Measurements from ENCODE around the gene ITGB4. TPM values are rescaled to one million over a fixed set of nuclear protein-coding genes. Genes with fewer than 3 reads are reported as not detected.
"Not testable (repeated sequence)": the region's sequence is repeated elsewhere in the genome, so short reads cannot be mapped to it uniquely, and the experiment has no call there.

ITGB4 gene
- total RNA-seq, 1 donor from 2014 or later = 6.6 TPM

DNA sequence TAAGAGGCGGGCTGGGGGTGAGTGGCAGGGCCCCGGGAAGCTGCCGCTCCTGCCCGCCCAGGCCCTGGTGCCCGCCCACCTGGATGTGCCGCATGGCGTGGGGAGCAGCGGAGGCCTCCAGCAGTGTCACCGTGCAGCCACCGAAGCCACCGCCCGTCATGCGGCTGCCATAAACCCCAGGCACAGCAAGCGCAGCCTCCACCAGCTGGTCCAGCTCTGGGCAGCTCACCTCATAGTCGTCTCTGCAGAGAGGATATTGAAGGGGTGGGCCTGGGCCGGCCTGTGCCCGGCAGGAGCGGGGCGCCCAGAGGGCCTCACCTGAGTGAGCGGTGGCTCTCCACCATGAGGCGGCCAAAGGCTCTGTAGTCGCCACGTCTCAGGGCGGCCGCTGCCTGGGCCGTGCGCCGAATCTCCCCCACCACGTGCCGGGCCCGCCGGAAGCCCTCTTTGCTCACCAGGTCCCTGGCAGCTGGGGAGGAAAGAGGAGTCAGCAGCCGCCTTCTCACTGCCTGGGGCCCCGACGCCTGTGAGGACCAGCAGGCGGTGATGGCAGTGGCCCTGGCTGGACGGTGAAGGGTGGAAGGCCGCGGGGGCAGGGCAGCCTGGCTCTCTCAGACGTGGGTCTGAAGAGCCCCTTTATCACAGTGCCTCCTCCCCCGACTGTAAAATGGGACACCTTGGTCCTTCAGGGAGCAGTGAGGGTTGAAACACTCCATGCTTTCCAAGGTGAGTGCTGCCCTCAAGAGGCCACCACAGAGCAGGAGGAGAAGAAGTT is 37.1 kb downstream of the ITGB4 start:
- FAIRE-seq (no peak), DNase-seq (ENCODE audit: low read depth) (no peak)

DNA sequence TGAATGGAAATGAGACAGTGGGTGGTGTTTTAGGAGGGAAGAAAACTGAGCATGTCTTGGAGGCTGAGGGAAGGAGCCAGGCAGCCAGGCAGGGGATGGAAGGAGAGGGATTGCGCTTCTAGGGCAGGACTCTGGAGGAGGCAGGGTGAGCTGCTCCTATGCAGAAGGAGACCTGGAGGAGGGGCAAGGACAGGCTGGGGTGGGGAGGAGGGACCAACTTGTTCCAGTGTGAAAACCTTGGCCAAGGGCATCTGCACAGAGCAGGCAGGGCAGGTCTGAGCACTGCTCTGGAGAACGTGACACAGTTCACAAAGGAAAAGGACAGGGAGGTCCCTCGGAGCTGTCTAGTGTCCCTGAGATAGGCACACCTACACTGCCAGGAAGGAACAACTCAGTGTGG is 38.2 kb downstream of the ITGB4 start:
- Histone ChIP-seq H3K36me3 (ENCODE audit: insufficient read depth, low read length) (no peaks in the 10 kb centered on the region), H3K4me2 (ENCODE audit: low read length) (no peak overlapping the region), H3K27me3 (ENCODE audit: insufficient read depth, low read length) (no peaks in the 10 kb centered on the region), H4K20me1 (ENCODE audit: insufficient read depth, low read length) (no peaks in the 10 kb centered on the region), H3K4me1 (ENCODE audit: insufficient read depth, low read length) (peaks cover 11% of the 10 kb centered on the region), H3K79me2 (ENCODE audit: insufficient read depth, low read length) (no peaks in the 10 kb centered on the region), H3K27ac (ENCODE audit: low read depth, low read length) (no peak overlapping the region), H3K9me3 (ENCODE audit: insufficient read depth, low read depth, low read length) (no peaks in the 10 kb centered on the region), H3K9ac (ENCODE audit: low read length) (no peak overlapping the region), H3K4me3 (ENCODE audit: insufficient read depth, low read depth, low read length) (no peak overlapping the region), H2AFZ (ENCODE audit: low read depth, low read length) (no peak overlapping the region)
- Mint-ChIP-seq H3K27ac (ENCODE audit: unreplicated experiment) (no peak overlapping the region), H3K9me3 (ENCODE audit: unreplicated experiment) (no peaks in the 10 kb centered on the region), H3K36me3 (ENCODE audit: low read depth, unreplicated experiment) (peaks cover 8% of the 10 kb centered on the region), H3K4me1 (ENCODE audit: low read depth, unreplicated experiment) (peaks cover 5% of the 10 kb centered on the region), H3K27me3 (ENCODE audit: low read depth, unreplicated experiment) (peaks cover 5% of the 10 kb centered on the region), H3K4me3 (ENCODE audit: unreplicated experiment) (no peak overlapping the region)
- TF ChIP-seq EZH2 (IDR thresholded peaks at IDR 0.05; ENCODE audit: insufficient read depth, low read length) = no peak
- TF ChIP-seq, protein P1, sequence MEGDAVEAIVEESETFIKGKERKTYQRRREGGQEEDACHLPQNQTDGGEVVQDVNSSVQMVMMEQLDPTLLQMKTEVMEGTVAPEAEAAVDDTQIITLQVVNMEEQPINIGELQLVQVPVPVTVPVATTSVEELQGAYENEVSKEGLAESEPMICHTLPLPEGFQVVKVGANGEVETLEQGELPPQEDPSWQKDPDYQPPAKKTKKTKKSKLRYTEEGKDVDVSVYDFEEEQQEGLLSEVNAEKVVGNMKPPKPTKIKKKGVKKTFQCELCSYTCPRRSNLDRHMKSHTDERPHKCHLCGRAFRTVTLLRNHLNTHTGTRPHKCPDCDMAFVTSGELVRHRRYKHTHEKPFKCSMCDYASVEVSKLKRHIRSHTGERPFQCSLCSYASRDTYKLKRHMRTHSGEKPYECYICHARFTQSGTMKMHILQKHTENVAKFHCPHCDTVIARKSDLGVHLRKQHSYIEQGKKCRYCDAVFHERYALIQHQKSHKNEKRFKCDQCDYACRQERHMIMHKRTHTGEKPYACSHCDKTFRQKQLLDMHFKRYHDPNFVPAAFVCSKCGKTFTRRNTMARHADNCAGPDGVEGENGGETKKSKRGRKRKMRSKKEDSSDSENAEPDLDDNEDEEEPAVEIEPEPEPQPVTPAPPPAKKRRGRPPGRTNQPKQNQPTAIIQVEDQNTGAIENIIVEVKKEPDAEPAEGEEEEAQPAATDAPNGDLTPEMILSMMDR (IDR thresholded peaks at IDR 0.05; ENCODE audit: insufficient read depth, low read depth, low read length) = no peak
- DNase-seq (ENCODE audit: low read depth) = no peak
- no peak for FAIRE-seq

More for the DNA sequence above, 37.1 kb downstream of the ITGB4 start:
- Mint-ChIP-seq H3K4me1 (ENCODE audit: low read depth, unreplicated experiment) (peaks cover 5% of the 10 kb centered on the region), H3K4me3 (ENCODE audit: unreplicated experiment) (no peak overlapping the region), H3K36me3 (ENCODE audit: low read depth, unreplicated experiment) (peaks cover 8% of the 10 kb centered on the region), H3K27ac (ENCODE audit: unreplicated experiment) (no peak overlapping the region), H3K9me3 (ENCODE audit: unreplicated experiment) (no peaks in the 10 kb centered on the region), H3K27me3 (ENCODE audit: low read depth, unreplicated experiment) (peaks cover 6% of the 10 kb centered on the region)
- no peaks in the 10 kb centered on the region for H3K27me3 ChIP-seq (ENCODE audit: insufficient read depth, low read length)
- TF ChIP-seq, protein P1 (IDR thresholded peaks at IDR 0.05; ENCODE audit: insufficient read depth, low read depth, low read length) = no peak
- TF ChIP-seq EZH2 (IDR thresholded peaks at IDR 0.05; ENCODE audit: insufficient read depth, low read length) = no peak
- no peaks in the 10 kb centered on the region for H3K36me3 ChIP-seq (ENCODE audit: insufficient read depth, low read length)
- no peaks in the 10 kb centered on the region for H4K20me1 ChIP-seq (ENCODE audit: insufficient read depth, low read length)
- H3K4me3 ChIP-seq (ENCODE audit: insufficient read depth, low read depth, low read length) = no peak overlapping the region
- no peaks in the 10 kb centered on the region for H3K79me2 ChIP-seq (ENCODE audit: insufficient read depth, low read length)
- H2AFZ ChIP-seq (ENCODE audit: low read depth, low read length) = no peak overlapping the region
- H3K9me3 ChIP-seq (ENCODE audit: insufficient read depth, low read depth, low read length) = no peaks in the 10 kb centered on the region
- peaks cover 4% of the 10 kb centered on the region for H3K4me1 ChIP-seq (ENCODE audit: insufficient read depth, low read length)
- H3K27ac ChIP-seq (ENCODE audit: low read depth, low read length) = no peak overlapping the region
- H3K4me2 ChIP-seq (ENCODE audit: low read length) = no peak overlapping the region
- H3K9ac ChIP-seq (ENCODE audit: low read length) = no peak overlapping the region

DNA sequence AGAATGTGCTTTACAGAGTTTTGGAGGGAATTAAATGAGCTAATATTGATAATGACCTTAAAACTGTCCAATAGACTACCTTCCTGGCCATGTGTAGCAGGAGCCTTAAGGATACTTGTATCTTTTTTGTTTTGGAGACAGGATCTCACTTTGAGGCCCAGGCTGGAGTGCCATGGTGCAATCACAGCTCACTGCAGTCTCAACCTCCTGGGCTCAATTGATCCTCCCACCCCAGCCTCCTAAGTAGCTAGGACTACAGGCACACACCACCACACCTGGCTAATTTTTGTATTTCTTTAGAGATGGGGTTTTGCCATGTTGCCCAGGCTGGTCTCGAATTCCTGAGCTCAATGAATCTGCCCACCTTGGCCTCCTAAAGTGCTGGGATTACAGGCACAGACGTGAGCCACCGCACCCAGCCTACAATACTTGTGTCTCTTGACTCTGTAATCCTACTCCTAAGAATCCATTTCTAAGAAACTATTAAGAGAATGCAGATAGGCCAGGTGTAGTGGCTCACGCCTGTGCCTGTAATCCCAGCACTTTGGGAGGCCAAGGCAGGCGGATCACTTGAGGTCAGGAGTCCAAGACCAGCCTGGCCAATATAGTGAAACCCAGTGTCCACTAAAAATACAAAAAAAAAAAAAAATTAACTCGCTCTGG is 38.9 kb downstream of the ITGB4 start:
- not testable (repeated sequence) for H3K36me3 ChIP-seq (ENCODE audit: insufficient read depth, low read length); H3K4me2 ChIP-seq (ENCODE audit: low read length); H3K36me3 Mint-ChIP-seq (ENCODE audit: low read depth, unreplicated experiment); H3K4me3 Mint-ChIP-seq (ENCODE audit: unreplicated experiment); DNase-seq (ENCODE audit: low read depth); H3K79me2 ChIP-seq (ENCODE audit: insufficient read depth, low read length); H3K27me3 ChIP-seq (ENCODE audit: insufficient read depth, low read length); H3K27ac ChIP-seq (ENCODE audit: low read depth, low read length); H3K27me3 Mint-ChIP-seq (ENCODE audit: low read depth, unreplicated experiment); H3K9me3 ChIP-seq (ENCODE audit: insufficient read depth, low read depth, low read length); H3K4me1 Mint-ChIP-seq (ENCODE audit: low read depth, unreplicated experiment); H3K27ac Mint-ChIP-seq (ENCODE audit: unreplicated experiment); H3K4me3 ChIP-seq (ENCODE audit: insufficient read depth, low read depth, low read length); FAIRE-seq; H3K9me3 Mint-ChIP-seq (ENCODE audit: unreplicated experiment); H4K20me1 ChIP-seq (ENCODE audit: insufficient read depth, low read length); H3K9ac ChIP-seq (ENCODE audit: low read length); H2AFZ ChIP-seq (ENCODE audit: low read depth, low read length)
- peaks cover 12% of the 10 kb centered on the region for H3K4me1 ChIP-seq (ENCODE audit: insufficient read depth, low read length)
